ENCODE data around the gene PDYN. TPM values are rescaled to one million over a fixed set of nuclear protein-coding genes. Genes with fewer than 3 reads are reported as not detected.

The PDYN gene
- total RNA-seq, 1 donor from 2014 or later: not detected

- H3K4me3 Mint-ChIP-seq: no peak overlapping the region
- TF ChIP-seq CTCF (IDR thresholded peaks at IDR 0.05; ENCODE audit: unreplicated experiment): peak; percentile 85
Measured at GRCh38 chr20:2006452-2007361, 12.8 kb upstream of the PDYN start.

GRCh38 chr20:2005831-2006426 is 12.1 kb upstream of the PDYN start:
- DNase-seq (ENCODE audit: low spot score in 2 of 2, unreplicated experiment in 2 of 2): peak; percentile 67 to 92
- H3K4me1 Mint-ChIP-seq: no peaks in the 10 kb centered on the region
- no peaks in the 10 kb centered on the region for H3K9me3 Mint-ChIP-seq
- H3K27me3 Mint-ChIP-seq (ENCODE audit: low read depth): peaks cover 49% of the 10 kb centered on the region
- no peak overlapping the region for H3K27ac Mint-ChIP-seq
- no peaks in the 10 kb centered on the region for H3K36me3 Mint-ChIP-seq
- no peak for TF ChIP-seq CTCF (IDR thresholded peaks at IDR 0.05; ENCODE audit: unreplicated experiment)
- H3K4me3 Mint-ChIP-seq: no peak overlapping the region

More at GRCh38 chr20:2006452-2007361, 12.8 kb upstream of the PDYN start:
- Mint-ChIP-seq H3K27me3 (ENCODE audit: low read depth) (peaks cover 53% of the 10 kb centered on the region), H3K36me3 (no peaks in the 10 kb centered on the region), H3K9me3 (no peaks in the 10 kb centered on the region), H3K27ac (no peak overlapping the region), H3K4me1 (no peaks in the 10 kb centered on the region)
- DNase-seq (ENCODE audit: low spot score in 2 of 2, unreplicated experiment in 2 of 2): no peak

- Mint-ChIP-seq H3K36me3 (no peaks in the 10 kb centered on the region), H3K9me3 (no peaks in the 10 kb centered on the region), H3K4me3 (no peak overlapping the region), H3K27me3 (ENCODE audit: low read depth) (peaks cover 44% of the 10 kb centered on the region), H3K27ac (no peak overlapping the region), H3K4me1 (no peaks in the 10 kb centered on the region)
- no peak for DNase-seq (ENCODE audit: low spot score in 2 of 2, unreplicated experiment in 2 of 2)
- TF ChIP-seq CTCF (IDR thresholded peaks at IDR 0.05; ENCODE audit: unreplicated experiment): no peak
Measured at GRCh38 chr20:2005359-2005758, 11.5 kb upstream of the PDYN start.

- Mint-ChIP-seq H3K9me3 (no peaks in the 10 kb centered on the region), H3K36me3 (no peaks in the 10 kb centered on the region), H3K27me3 (ENCODE audit: low read depth) (peaks cover 37% of the 10 kb centered on the region), H3K4me1 (no peaks in the 10 kb centered on the region), H3K4me3 (no peak overlapping the region), H3K27ac (no peak overlapping the region)
- TF ChIP-seq CTCF (IDR thresholded peaks at IDR 0.05; ENCODE audit: unreplicated experiment): no peak
- DNase-seq (ENCODE audit: low spot score in 2 of 2, unreplicated experiment in 2 of 2): no peak
Measured at GRCh38 chr20:2004171-2004570, 10.3 kb upstream of the PDYN start.

GRCh38 chr20:2002365-2002764 is 8.5 kb upstream of the PDYN start:
- H3K9me3 Mint-ChIP-seq: no peaks in the 10 kb centered on the region
- no peak for TF ChIP-seq CTCF (IDR thresholded peaks at IDR 0.05; ENCODE audit: unreplicated experiment)
- peaks cover 43% of the 10 kb centered on the region for H3K27me3 Mint-ChIP-seq (ENCODE audit: low read depth)
- no peaks in the 10 kb centered on the region for H3K4me1 Mint-ChIP-seq
- DNase-seq (ENCODE audit: low spot score in 2 of 2, unreplicated experiment in 2 of 2): peak in 1 of 2 experiments; percentile 3
- H3K4me3 Mint-ChIP-seq: no peak overlapping the region
- no peak overlapping the region for H3K27ac Mint-ChIP-seq
- H3K36me3 Mint-ChIP-seq: no peaks in the 10 kb centered on the region
